ENCODE measurements around the gene APOA5.

GRCh38 chr11:116828632-116829524, 37.2 kb upstream of the APOA5 start:
- TF ChIP-seq, protein P1, sequence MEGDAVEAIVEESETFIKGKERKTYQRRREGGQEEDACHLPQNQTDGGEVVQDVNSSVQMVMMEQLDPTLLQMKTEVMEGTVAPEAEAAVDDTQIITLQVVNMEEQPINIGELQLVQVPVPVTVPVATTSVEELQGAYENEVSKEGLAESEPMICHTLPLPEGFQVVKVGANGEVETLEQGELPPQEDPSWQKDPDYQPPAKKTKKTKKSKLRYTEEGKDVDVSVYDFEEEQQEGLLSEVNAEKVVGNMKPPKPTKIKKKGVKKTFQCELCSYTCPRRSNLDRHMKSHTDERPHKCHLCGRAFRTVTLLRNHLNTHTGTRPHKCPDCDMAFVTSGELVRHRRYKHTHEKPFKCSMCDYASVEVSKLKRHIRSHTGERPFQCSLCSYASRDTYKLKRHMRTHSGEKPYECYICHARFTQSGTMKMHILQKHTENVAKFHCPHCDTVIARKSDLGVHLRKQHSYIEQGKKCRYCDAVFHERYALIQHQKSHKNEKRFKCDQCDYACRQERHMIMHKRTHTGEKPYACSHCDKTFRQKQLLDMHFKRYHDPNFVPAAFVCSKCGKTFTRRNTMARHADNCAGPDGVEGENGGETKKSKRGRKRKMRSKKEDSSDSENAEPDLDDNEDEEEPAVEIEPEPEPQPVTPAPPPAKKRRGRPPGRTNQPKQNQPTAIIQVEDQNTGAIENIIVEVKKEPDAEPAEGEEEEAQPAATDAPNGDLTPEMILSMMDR (conservative IDR thresholded peaks at IDR 0.05), result no peak
- no peak for TF ChIP-seq EZH2 (IDR thresholded peaks at IDR 0.05; ENCODE audit: low read depth)

Data from PC-9 (cell line).